Smooth muscle cell of the pulmonary artery (primary cell): ENCODE measurements around the gene LIMCH1. TPM values are rescaled to one million over a fixed set of nuclear protein-coding genes. Genes with fewer than 3 reads are reported as not detected.

Experiments
- total RNA-seq: library from RNA; depleted of rRNA; stranded (reverse); fragments of >200 nt; gene quantifications from 2 replicates; pipeline ENCODE4 v1.2.3, GENCODE V29; 2014

The LIMCH1 gene, protein sequence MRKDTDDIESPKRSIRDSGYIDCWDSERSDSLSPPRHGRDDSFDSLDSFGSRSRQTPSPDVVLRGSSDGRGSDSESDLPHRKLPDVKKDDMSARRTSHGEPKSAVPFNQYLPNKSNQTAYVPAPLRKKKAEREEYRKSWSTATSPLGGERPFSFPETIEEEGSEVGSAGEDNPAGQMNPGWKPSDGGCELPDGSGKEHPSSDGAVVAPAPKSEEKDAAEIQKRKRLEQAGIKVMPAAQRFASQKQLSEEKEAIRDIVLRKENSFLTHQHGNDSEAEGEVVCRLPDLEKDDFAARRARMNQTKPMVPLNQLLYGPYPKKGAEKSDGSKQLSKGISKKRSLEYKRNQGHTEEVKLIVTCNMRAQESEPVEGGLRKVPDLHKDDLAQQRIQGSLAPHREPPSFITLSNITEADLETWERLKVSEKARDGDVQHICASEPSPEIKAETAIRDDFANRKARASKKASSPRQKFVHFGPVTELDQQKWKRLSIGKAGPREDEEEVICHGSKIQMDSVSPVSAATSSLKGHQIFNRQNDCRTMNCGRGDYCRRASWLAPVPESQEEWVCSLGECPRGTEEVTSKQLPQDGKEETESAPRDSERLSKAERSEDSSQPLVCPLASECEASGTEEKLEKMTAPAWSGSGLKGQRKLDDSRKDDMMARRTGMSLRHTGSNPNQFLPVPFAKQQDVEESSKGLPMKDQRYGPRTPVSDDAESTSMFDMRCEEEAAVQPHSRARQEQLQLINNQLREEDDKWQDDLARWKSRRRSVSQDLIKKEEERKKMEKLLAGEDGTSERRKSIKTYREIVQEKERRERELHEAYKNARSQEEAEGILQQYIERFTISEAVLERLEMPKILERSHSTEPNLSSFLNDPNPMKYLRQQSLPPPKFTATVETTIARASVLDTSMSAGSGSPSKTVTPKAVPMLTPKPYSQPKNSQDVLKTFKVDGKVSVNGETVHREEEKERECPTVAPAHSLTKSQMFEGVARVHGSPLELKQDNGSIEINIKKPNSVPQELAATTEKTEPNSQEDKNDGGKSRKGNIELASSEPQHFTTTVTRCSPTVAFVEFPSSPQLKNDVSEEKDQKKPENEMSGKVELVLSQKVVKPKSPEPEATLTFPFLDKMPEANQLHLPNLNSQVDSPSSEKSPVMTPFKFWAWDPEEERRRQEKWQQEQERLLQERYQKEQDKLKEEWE (N-terminal part only)
- total RNA-seq: 33.4 and 47.0 TPM in 2 replicates

DNA sequence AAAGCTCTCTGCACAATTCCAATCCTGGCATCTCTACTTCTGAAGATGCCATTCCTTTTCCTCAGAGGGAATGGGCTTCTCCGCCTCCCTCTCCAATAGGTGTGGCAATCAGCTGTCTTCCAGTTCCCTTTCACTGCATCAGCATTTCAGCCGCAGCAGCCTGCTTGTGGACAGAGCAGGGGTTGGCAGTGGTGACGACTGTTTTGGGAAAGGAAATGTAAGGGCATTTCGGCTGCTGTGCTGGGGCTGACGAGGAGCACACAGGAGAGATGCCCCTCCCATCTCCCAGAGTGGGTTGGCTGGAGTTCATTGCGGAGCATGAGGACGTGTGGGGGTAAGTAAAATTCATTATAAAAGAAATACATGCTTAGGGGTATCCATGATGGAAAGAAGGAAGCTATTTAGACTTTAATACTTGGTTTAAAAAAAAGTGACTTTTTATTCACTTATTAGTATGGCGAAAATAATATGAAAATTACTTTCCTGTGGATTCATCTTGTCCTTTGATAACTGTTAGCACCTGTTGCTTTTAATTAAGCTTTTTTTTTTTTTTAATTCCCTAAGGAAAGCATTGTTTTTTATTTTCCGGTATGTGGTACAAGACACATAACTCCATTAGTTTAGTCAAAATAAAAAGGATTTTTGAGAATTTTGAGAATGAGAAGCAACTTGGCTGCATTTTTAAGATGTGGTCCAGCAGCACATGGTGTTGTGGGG lies at the start of gene LIMCH1:
LIMCH1 (plus strand) TSS at position 141 of the 717 bp plus-strand sequence. CDS start 67,839 bp downstream, outside the sequence.

DNA sequence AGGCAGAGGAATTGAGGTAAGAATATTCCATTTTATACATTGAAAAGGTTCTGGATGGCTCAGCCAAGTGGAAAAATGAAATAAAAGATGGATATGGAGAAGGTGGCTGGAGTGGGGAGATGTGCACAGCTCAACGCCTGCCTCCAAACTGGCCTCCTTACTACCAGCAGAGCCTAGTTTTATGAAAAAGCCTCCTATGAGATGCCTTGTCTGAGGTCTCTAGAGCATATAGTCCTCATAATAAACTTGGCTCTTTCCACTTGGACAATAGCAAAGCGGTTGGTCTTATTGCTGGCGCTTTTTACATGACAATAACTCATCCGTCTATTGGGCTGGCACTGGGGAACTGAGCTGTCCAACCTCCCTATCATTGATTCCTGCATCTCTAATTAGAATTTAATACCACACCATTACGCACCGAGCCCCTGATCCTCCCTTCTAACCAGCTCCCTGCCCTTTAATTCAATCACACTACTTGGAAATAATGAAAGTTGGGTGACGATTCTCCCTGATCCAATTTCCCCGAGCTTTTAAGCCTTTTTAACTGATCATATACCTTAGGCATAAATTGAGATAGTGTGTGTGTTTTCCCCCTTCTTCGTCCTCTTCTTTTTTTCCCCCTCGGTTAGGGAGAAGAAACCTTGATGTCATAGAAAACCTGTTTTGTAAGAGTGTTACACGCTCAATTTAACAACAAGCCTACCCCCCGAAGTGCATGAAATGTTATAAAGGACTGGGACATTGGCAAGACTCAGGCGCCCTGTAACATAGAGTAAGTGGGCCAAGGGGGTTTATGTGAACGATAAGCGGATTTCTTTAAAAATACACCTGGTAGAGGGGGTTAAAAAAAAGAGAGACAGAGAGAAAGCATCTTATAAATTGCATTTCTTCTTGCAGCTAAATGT lies 210.9 kb downstream of the LIMCH1 start, which contains the start of gene PHOX2B:
PHOX2B (minus strand) TSS at position 155 of the 905 bp plus-strand sequence; CDS start at position 40, 115 bp downstream.

Other genes with a start within 250 kb of the LIMCH1 start
- not detected in 2 replicates for gene PHOX2B, start 210.6 kb downstream of the LIMCH1 start, total RNA-seq